Measurements from ENCODE around the gene C3orf18. TPM values are rescaled to one million over a fixed set of nuclear protein-coding genes. Genes with fewer than 3 reads are reported as not detected.

The C3orf18 gene
- polyA plus RNA-seq, 1 of the 3 experiments (the other 2 are of a cell fraction): 19.7 TPM

GRCh38 chr3:50615190-50615589 lies 47.6 kb upstream of the C3orf18 start (continued):
- TF ChIP-seq MEF2A (IDR thresholded peaks at IDR 0.05; ENCODE audit: borderline replicate concordance, low read depth) (no peak), FOXM1 (IDR thresholded peaks at IDR 0.05; ENCODE audit: low read depth) (no peak), POLR2AphosphoS5 (IDR thresholded peaks at IDR 0.05; ENCODE audit: low read depth, low read length) (no peak)

GRCh38 chr3:50612970-50613846 lies 45.7 kb upstream of the C3orf18 start:
- no peaks in the 10 kb centered on the region for H4K20me1 ChIP-seq (ENCODE audit: insufficient read depth)
- H3K27me3 ChIP-seq (ENCODE audit: insufficient read depth): no peaks in the 10 kb centered on the region
- no peak for TF ChIP-seq RFX5 (IDR thresholded peaks at IDR 0.05; ENCODE audit: low read length)
- no peak for TF ChIP-seq TAF1 (IDR thresholded peaks at IDR 0.05; ENCODE audit: borderline replicate concordance, low read depth, low read length)
- TF ChIP-seq MXI1 (IDR thresholded peaks at IDR 0.05; ENCODE audit: low read depth, low read length): no peak
- TF ChIP-seq GABPA (IDR thresholded peaks at IDR 0.05; ENCODE audit: low read depth): no peak
- TF ChIP-seq PBX3 (IDR thresholded peaks at IDR 0.05): no peak
- TF ChIP-seq FOSL2 (IDR thresholded peaks at IDR 0.05; ENCODE audit: borderline replicate concordance, low read depth): no peak
- TF ChIP-seq SMC3 (IDR thresholded peaks at IDR 0.05; ENCODE audit: low read depth, low read length): no peak
- no peak for TF ChIP-seq EP300 (IDR thresholded peaks at IDR 0.05; ENCODE audit: borderline replicate concordance in 1 of 2, low read depth in 1 of 2, low read length in 1 of 2)
- no peak for TF ChIP-seq YY1 (IDR thresholded peaks at IDR 0.05; ENCODE audit: low read depth)
- TF ChIP-seq USF1 (IDR thresholded peaks at IDR 0.05; ENCODE audit: borderline replicate concordance, low read depth): no peak
- TF ChIP-seq MAX (IDR thresholded peaks at IDR 0.05; ENCODE audit: low read depth): no peak
- no peak for TF ChIP-seq REST (IDR thresholded peaks at IDR 0.05; ENCODE audit: low read depth, low read length)
- TF ChIP-seq MEF2A (IDR thresholded peaks at IDR 0.05; ENCODE audit: borderline replicate concordance, low read depth): no peak
- no peak for TF ChIP-seq TCF12 (IDR thresholded peaks at IDR 0.05)
- TF ChIP-seq GATA2 (CRISPR knock-in tag; IDR thresholded peaks at IDR 0.05): no peak
- TF ChIP-seq USF2 (IDR thresholded peaks at IDR 0.05; ENCODE audit: borderline replicate concordance, low read depth, low read length): no peak
- no peak for TF ChIP-seq ZBTB33 (IDR thresholded peaks at IDR 0.05; ENCODE audit: borderline replicate concordance, low read depth)
- no peak for TF ChIP-seq CHD2 (IDR thresholded peaks at IDR 0.05; ENCODE audit: low read length, partially characterized antibody)
- no peak overlapping the region for H3K9ac ChIP-seq
- no peaks in the 10 kb centered on the region for H3K79me2 ChIP-seq (ENCODE audit: insufficient read depth)
- no peaks in the 10 kb centered on the region for H3K36me3 ChIP-seq (replicated peaks in 1 of 2; ENCODE audit: control insufficient read depth in 1 of 2, insufficient read depth in 2 of 2, low read length in 1 of 2)
- no peaks in the 10 kb centered on the region for H3K9me3 ChIP-seq
- no peaks in the 10 kb centered on the region for H3K9me2 ChIP-seq
- H3K4me2 ChIP-seq: no peak overlapping the region
- ChIA-PET POLR2A (interaction anchor here (0.5 to 1.1 kb wide), 2 partner anchors 19 to 44 kb away, joined by 3 to 4 read pairs; partner anchors contain the start of gene HEMK1), CTCF (interaction anchor here (0.6 to 25.1 kb wide), 30 partner anchors 10 to 765 kb away, joined by 3 to 648 read pairs (median 4); partner anchors contain the start of genes C3orf18 and HEMK1)
- DNase-seq: no peak
- H2AFZ ChIP-seq (ENCODE audit: low read depth): no peak overlapping the region
- no peak overlapping the region for H3K4me3 ChIP-seq (ENCODE audit: low read depth in 2 of 2, low read length in 1 of 2)
- H3K4me1 ChIP-seq (ENCODE audit: control insufficient read depth in 1 of 2, insufficient read depth in 2 of 2, low read depth in 1 of 2, low read length in 1 of 2): peaks cover 0 to 50% of the 10 kb centered on the region in 2 experiments; a peak in 1 of 4 replicates
- WGBS (ENCODE audit: low lambda C conversion rate): 65% methylated on average over 4 of the region's 6 CpGs
- H3K27ac ChIP-seq (ENCODE audit: low read depth in 2 of 2, low read length in 1 of 2): no peak overlapping the region
- H3F3A ChIP-seq (replicated peaks; ENCODE audit: insufficient read depth): peaks cover 7% of the 10 kb centered on the region
